ENCODE data around the gene GPR180. TPM values are rescaled to one million over a fixed set of nuclear protein-coding genes. Genes with fewer than 3 reads are reported as not detected.

Gene GPR180
- total and polyA plus RNA-seq, 4 donors, result 1.7 to 7.0 (median 3.9) TPM

DNA sequence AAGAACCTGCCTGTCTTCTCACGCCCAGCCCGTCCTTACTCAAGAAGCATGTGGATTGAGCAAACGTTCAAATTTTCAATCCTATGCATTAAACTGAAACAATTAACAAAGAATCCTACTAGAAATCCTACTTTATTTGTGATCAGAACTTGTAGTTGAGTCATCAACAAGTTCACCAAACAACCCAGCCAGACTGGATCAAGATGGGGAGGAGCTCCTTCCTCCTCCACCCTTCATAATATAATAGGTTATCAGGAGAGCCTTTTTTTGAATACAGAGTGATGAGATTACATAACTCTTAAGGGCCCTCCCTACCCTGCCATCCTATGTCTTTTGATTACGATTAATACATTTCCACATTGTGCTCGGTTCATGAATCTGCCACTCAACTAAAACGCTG, 78.0 kb downstream of the GPR180 start:
- Histone ChIP-seq H3K36me3 (ENCODE audit: control insufficient read depth in 4 of 4, insufficient read depth in 4 of 4, low read length in 4 of 4) (no peaks in the 10 kb centered on the region), H3K9me3 (ENCODE audit: control insufficient read depth in 4 of 4, insufficient read depth in 3 of 4, low read length in 3 of 4) (peaks cover 0 to 3% (median 0%) of the 10 kb centered on the region in 4 donors), H3K4me3 (no peak overlapping the region), H3K9ac (ENCODE audit: insufficient read depth in 1 of 2, low read length in 2 of 2) (no peak overlapping the region), H3K27ac (ENCODE audit: low read depth in 1 of 2, low read length in 1 of 2) (no peak overlapping the region), H3K4me1 (ENCODE audit: control insufficient read depth in 5 of 5, insufficient read depth in 5 of 5, low read length in 5 of 5) (no peaks in the 10 kb centered on the region), H3K27me3 (ENCODE audit: control insufficient read depth in 3 of 3, insufficient read depth in 3 of 3, low read length in 2 of 3) (peaks cover 2 to 8% (median 6%) of the 10 kb centered on the region in 3 donors)
- DNase-seq (no peak), ATAC-seq (ENCODE audit: insufficient read depth, low FRiP score) (no peak)
- WGBS, 2 donors, result 78 to 90% methylated on average over 6 of the region's 6 CpGs
- TF ChIP-seq, protein P1, sequence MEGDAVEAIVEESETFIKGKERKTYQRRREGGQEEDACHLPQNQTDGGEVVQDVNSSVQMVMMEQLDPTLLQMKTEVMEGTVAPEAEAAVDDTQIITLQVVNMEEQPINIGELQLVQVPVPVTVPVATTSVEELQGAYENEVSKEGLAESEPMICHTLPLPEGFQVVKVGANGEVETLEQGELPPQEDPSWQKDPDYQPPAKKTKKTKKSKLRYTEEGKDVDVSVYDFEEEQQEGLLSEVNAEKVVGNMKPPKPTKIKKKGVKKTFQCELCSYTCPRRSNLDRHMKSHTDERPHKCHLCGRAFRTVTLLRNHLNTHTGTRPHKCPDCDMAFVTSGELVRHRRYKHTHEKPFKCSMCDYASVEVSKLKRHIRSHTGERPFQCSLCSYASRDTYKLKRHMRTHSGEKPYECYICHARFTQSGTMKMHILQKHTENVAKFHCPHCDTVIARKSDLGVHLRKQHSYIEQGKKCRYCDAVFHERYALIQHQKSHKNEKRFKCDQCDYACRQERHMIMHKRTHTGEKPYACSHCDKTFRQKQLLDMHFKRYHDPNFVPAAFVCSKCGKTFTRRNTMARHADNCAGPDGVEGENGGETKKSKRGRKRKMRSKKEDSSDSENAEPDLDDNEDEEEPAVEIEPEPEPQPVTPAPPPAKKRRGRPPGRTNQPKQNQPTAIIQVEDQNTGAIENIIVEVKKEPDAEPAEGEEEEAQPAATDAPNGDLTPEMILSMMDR (IDR thresholded peaks at IDR 0.05; ENCODE audit: control extremely low read depth, extremely low read depth), result no peak

DNA sequence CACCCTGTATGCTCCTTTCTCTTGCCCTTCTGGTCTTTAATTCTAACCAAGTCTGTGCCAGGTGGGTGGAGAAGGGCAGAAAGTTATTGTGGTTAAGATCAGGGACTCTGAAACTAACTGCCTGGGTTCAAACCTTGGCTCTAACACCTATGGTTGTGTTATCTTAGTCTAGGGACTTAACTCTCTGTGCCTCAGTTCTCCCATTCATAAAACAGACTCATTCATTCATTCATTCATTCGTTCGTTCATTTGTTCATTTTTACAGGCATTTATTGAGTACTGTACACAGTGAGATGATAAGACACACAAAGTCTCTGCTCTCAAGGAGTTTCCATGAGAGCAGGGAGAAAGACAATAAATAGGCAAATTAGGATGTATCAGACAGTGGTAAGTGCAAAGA, 80.6 kb downstream of the GPR180 start:
- 76 to 80% methylated on average over 2 of the region's 2 CpGs for WGBS, 2 donors

DNA sequence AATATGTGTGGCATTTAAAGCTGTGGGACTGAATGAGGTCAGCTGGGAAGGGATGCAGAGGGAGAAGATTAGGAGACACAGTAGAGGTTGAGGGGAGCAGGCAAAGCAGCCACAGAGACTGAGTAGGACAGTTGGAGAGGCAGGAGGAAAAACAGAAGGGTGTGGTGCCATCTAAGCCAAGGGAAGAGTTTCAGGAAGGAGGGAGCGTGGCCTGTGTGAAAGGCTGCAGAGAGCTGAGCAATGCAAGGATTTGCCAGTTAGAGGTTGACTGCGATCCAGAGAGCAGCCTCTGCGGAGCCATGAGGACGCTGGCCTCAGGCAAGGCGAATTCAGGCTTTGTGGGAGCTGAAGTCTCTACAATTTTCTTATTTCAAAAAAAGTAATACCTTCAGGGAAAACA, 81.8 kb downstream of the GPR180 start:
- TF ChIP-seq, protein P1 (IDR thresholded peaks at IDR 0.05; ENCODE audit: control extremely low read depth, extremely low read depth), result no peak
- Histone ChIP-seq H3K27me3 (ENCODE audit: control insufficient read depth in 3 of 3, insufficient read depth in 3 of 3, low read length in 2 of 3) (peaks cover 0 to 11% (median 7%) of the 10 kb centered on the region in 3 donors), H3K36me3 (ENCODE audit: control insufficient read depth in 4 of 4, insufficient read depth in 4 of 4, low read length in 4 of 4) (no peaks in the 10 kb centered on the region), H3K4me3 (no peak overlapping the region), H3K27ac (ENCODE audit: low read depth in 1 of 2, low read length in 1 of 2) (no peak overlapping the region), H3K9me3 (ENCODE audit: control insufficient read depth in 4 of 4, insufficient read depth in 3 of 4, low read length in 3 of 4) (peaks cover 0 to 3% (median 0%) of the 10 kb centered on the region in 4 donors), H3K9ac (ENCODE audit: insufficient read depth in 1 of 2, low read length in 2 of 2) (no peak overlapping the region), H3K4me1 (ENCODE audit: control insufficient read depth in 5 of 5, insufficient read depth in 5 of 5, low read length in 5 of 5) (no peaks in the 10 kb centered on the region)
- WGBS, 2 donors, result 81 to 84% methylated on average over 5 of the region's 5 CpGs
- DNase-seq (no peak), ATAC-seq (ENCODE audit: insufficient read depth, low FRiP score) (no peak)

More for the DNA sequence above, 80.6 kb downstream of the GPR180 start:
- Histone ChIP-seq H3K4me1 (ENCODE audit: control insufficient read depth in 5 of 5, insufficient read depth in 5 of 5, low read length in 5 of 5) (no peaks in the 10 kb centered on the region), H3K36me3 (ENCODE audit: control insufficient read depth in 4 of 4, insufficient read depth in 4 of 4, low read length in 4 of 4) (no peaks in the 10 kb centered on the region), H3K9me3 (ENCODE audit: control insufficient read depth in 4 of 4, insufficient read depth in 3 of 4, low read length in 3 of 4) (peaks cover 0 to 3% (median 0%) of the 10 kb centered on the region in 4 donors), H3K4me3 (no peak overlapping the region), H3K27ac (ENCODE audit: low read depth in 1 of 2, low read length in 1 of 2) (no peak overlapping the region), H3K27me3 (ENCODE audit: control insufficient read depth in 3 of 3, insufficient read depth in 3 of 3, low read length in 2 of 3) (peaks cover 2 to 6% (median 3%) of the 10 kb centered on the region in 3 donors), H3K9ac (ENCODE audit: insufficient read depth in 1 of 2, low read length in 2 of 2) (no peak overlapping the region)
- DNase-seq, result no peak
- TF ChIP-seq, protein P1 (IDR thresholded peaks at IDR 0.05; ENCODE audit: control extremely low read depth, extremely low read depth), result no peak
- no peak for ATAC-seq (ENCODE audit: insufficient read depth, low FRiP score)

Small RNAs within 50 kb of the gene (small RNA-seq; reads per million reads assigned to genes)
- not detected for gene RNA5SP36 (ENCODE audit: low replicate concordance)

Other genes with a start within 250 kb of the GPR180 start
- 1 to 10 TPM in 1 of 2 donors, under 1 TPM in 1; 0.25 to 1.1 TPM for gene DCT, start 122.2 kb upstream of the GPR180 start, total RNA-seq
- gene DCT, start 122.2 kb upstream of the GPR180 start, polyA plus RNA-seq, result under 1 TPM; 0.02 to 0.12 TPM
- gene TGDS, start 5.7 kb upstream of the GPR180 start, total RNA-seq, result 10 to 100 TPM in 1 of 2 donors, 1 to 10 TPM in 1; 7.5 to 24.4 TPM
- gene TGDS, start 5.7 kb upstream of the GPR180 start, polyA plus RNA-seq, result 10 to 100 TPM in 1 of 2 donors, 1 to 10 TPM in 1; 7.9 to 10.2 TPM
- under 1 TPM; 0.25 to 0.46 TPM for gene SOX21, start 110.7 kb downstream of the GPR180 start, total RNA-seq
- under 1 TPM; 0.22 to 0.38 TPM for gene SOX21, start 110.7 kb downstream of the GPR180 start, polyA plus RNA-seq

Measured in lung (tissue), 13 donors.